Measurements from ENCODE around the gene TROAP.
"Not testable (repeated sequence)": the region's sequence is repeated elsewhere in the genome, so short reads cannot be mapped to it uniquely, and the experiment has no call there.

GRCh38 chr12:49310451-49311000 is 12.5 kb upstream of the TROAP start:
- TF ChIP-seq CTCF (conservative IDR thresholded peaks at IDR 0.05; ENCODE audit: low read length); EZH2phosphoT487 (IDR thresholded peaks at IDR 0.05; ENCODE audit: borderline replicate concordance, low read depth, low read length): not testable (repeated sequence)

Data from OCI-LY7 (cell line).